Immature natural killer cell (primary cell): ENCODE measurements around the gene CTNND1. TPM values are rescaled to one million over a fixed set of nuclear protein-coding genes. Genes with fewer than 3 reads are reported as not detected.
A peak's percentile ranks its signal among the peaks of the same experiment; 100 is the strongest.

Experiments
- DNase-seq, 3 donors: peaks; one replicate each; pipeline ENCODE4 v3.0.0; 2022; ENCODE audit warnings: mixed read lengths in 1 of 3
- H3K27ac Mint-ChIP-seq, 6 donors: one replicate each; pipeline ENCODE4 v1.8.0; 2020; ENCODE audit warnings: mixed read lengths in 6 of 6, mild to moderate bottlenecking in 5 of 6, inconsistent platforms in 4 of 6, moderate library complexity in 3 of 6
- H3K27me3 Mint-ChIP-seq, 3 donors: one replicate each; pipeline ENCODE4 v1.8.0; 2020 to 2021; ENCODE audit warnings: low read depth in 3 of 3, mild to moderate bottlenecking in 3 of 3, mixed read lengths in 3 of 3, moderate library complexity in 3 of 3, inconsistent platforms in 1 of 3
- H3K36me3 Mint-ChIP-seq, 3 donors: one replicate each; pipeline ENCODE4 v1.8.0; 2020; ENCODE audit warnings: mixed read lengths in 3 of 3, inconsistent platforms in 2 of 3, mild to moderate bottlenecking in 2 of 3
- H3K4me1 Mint-ChIP-seq, 2 donors: one replicate each; pipeline ENCODE4 v1.8.0; 2020; ENCODE audit warnings: inconsistent platforms in 2 of 2, mild to moderate bottlenecking in 2 of 2, mixed read lengths in 2 of 2, moderate library complexity in 1 of 2
- H3K4me3 Mint-ChIP-seq, 5 donors: one replicate each; pipeline ENCODE4 v1.8.0; 2020; ENCODE audit warnings: mild to moderate bottlenecking in 5 of 5, mixed read lengths in 5 of 5, inconsistent platforms in 3 of 5, moderate library complexity in 3 of 5
- H3K9me3 Mint-ChIP-seq, 6 donors: one replicate each; pipeline ENCODE4 v1.8.0; 2020; ENCODE audit warnings: mild to moderate bottlenecking in 6 of 6, mixed read lengths in 6 of 6, inconsistent platforms in 4 of 6, moderate library complexity in 3 of 6
- polyA plus RNA-seq, 3 donors: library from polyadenylated mRNA; unstranded; fragments of 300-500 nt; fragmentation: Illumina TruSeq; gene quantifications; one replicate each; pipeline ENCODE4 v1.2.3, GENCODE V29; 2021

The CTNND1 gene
- polyA plus RNA-seq, 3 donors from 2014 or later: 1.1 to 2.5 (median 1.9) TPM

DNA sequence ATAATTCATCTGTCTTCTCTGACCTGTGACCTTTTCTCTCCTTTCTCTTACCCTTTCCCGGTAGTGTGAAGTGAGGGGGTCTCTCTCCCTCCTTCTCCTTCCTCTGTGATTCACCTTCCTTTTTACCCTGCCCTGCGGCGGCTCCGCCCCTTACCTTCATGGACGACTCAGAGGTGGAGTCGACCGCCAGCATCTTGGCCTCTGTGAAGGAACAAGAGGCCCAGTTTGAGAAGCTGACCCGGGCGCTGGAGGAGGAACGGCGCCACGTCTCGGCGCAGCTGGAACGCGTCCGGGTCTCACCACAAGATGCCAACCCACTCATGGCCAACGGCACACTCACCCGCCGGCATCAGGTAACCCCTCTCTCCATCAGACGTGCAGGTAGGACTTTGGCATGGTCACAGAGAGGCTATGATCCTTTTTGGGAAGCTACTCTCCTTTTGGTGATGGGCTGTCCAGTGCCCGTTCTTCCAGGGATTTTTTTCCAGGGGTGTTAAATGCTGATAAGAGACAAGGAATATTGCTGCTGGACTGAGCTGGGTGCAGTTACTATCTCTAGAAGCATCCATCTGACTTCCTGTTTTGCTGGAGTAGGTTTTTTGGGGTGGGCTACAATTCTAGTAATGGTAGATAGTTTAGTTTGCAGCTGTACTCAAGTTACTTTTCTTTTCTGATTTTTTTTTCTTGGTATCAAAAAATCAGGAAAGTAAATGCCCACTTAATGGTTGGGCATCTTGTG is 29.9 kb downstream of the CTNND1 start:
- peaks cover 2 to 11% (median 9%) of the 10 kb centered on the region in 3 donors for H3K36me3 Mint-ChIP-seq
- peak overlapping the region; percentile 76 to 93 (median 87) for H3K27ac Mint-ChIP-seq
- no peaks in the 10 kb centered on the region for H3K9me3 Mint-ChIP-seq
- H3K27me3 Mint-ChIP-seq: peaks cover 4 to 12% (median 5%) of the 10 kb centered on the region in 3 donors
- peaks cover 28 to 34% of the 10 kb centered on the region in 2 donors for H3K4me1 Mint-ChIP-seq
- DNase-seq: no peak
- H3K4me3 Mint-ChIP-seq: peak overlapping the region; percentile 71 to 80 (median 73)

DNA sequence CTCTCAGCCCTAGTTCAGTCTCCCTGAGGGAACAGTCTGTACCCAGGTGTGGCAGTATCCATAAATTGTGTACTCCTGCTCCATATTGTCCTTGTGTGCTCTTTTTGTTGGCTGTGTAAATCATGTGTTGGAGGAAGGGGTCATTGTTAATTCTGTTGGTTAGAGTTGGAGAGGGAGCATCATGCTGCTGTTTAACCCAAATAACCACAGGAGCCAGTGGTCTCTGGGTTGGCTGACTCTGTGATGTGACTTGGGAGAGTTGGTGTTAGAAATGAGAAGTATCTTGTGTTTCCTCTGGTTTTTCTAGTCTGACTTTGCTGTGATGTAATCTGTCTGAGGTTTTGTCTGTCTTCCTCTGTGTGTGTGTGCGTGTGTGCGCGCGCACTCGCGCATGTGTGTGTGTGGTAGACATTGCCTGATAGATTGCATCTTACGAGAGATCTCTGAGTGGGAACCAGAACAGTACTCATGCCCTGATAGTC is 30.5 kb downstream of the CTNND1 start:
- peak overlapping the region; percentile 71 to 80 (median 73) for H3K4me3 Mint-ChIP-seq
- H3K27me3 Mint-ChIP-seq: peaks cover 4 to 12% (median 5%) of the 10 kb centered on the region in 3 donors

DNA sequence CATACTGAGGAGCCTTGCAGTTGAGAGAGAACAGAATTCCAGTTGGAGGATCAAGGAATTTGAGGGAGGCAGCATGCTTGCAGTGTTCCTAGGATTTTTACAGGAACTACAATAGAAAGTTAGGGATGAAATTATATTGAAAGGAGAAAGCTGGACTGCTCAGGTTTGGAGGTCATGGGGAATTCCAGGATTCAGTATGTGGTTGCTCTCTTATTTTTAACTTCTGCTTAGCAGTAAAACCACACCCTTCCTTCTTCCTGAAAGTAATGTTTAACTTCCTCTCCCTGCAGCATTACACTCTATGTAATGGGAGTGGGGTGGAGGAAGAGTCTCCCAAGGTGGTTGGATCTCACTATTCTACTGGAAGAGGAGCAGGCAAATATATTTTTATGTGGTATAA is 31.3 kb downstream of the CTNND1 start:
- Mint-ChIP-seq H3K36me3 (peaks cover 3 to 9% (median 7%) of the 10 kb centered on the region in 3 donors), H3K4me3 (peak overlapping the region; percentile 61 to 80 (median 71)), H3K9me3 (no peaks in the 10 kb centered on the region), H3K27ac (peak overlapping the region; percentile 70 to 93 (median 86)), H3K4me1 (peaks cover 28 to 34% of the 10 kb centered on the region in 2 donors), H3K27me3 (peaks cover 4 to 12% (median 5%) of the 10 kb centered on the region in 3 donors)
- DNase-seq: no peak

More for the DNA sequence above, 30.5 kb downstream of the CTNND1 start:
- Mint-ChIP-seq H3K9me3 (no peaks in the 10 kb centered on the region), H3K27ac (peak overlapping the region; percentile 76 to 93 (median 87)), H3K36me3 (peaks cover 3 to 9% (median 7%) of the 10 kb centered on the region in 3 donors), H3K4me1 (peaks cover 28 to 34% of the 10 kb centered on the region in 2 donors)
- DNase-seq: peak; percentile 86 to 88 (median 87)

DNA sequence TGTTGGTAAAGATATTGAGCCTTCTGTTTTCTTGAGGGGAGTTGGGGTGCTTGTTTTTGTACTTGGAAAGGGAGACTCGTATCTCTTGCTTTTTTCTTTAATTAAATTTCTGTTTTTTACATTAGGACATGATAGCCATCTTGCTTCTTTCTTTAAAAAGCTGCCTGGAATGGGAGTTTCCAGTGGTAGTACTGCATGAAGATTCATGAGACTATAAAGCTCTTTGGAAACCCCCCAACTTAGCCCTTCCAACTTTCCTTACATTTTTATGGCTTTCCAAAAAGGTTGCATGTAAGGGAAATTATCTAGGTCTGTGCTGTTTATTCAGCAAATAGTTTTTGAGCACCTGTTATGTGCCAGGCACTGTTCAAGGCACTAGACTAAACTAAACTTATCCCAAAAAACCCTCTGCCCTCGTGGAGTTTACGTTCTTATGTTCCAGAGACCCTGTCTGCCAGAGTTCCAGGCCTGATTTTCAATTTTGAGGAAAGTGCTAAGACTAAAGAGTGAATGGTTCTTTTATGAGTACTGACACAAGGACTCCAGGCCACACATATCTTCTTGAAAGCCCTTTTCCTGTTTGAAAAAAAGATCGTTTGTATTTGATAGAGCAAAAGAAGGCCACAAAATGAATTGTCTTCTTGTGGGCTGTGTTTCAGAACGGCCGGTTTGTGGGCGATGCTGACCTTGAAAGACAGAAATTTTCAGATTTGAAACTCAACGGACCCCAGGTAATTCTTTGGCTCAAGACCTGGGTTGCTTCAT is 31.9 kb downstream of the CTNND1 start:
- H3K36me3 Mint-ChIP-seq: peaks cover 3 to 9% (median 7%) of the 10 kb centered on the region in 3 donors
- peaks cover 28 to 34% of the 10 kb centered on the region in 2 donors for H3K4me1 Mint-ChIP-seq
- H3K27me3 Mint-ChIP-seq: peaks cover 4 to 10% (median 5%) of the 10 kb centered on the region in 3 donors
- H3K27ac Mint-ChIP-seq: peak overlapping the region; percentile 70 to 93 (median 86)
- no peak for DNase-seq
- H3K9me3 Mint-ChIP-seq: no peaks in the 10 kb centered on the region
- peak overlapping the region in 3 of 5 donors; percentile 3 to 61 (median 44) for H3K4me3 Mint-ChIP-seq

DNA sequence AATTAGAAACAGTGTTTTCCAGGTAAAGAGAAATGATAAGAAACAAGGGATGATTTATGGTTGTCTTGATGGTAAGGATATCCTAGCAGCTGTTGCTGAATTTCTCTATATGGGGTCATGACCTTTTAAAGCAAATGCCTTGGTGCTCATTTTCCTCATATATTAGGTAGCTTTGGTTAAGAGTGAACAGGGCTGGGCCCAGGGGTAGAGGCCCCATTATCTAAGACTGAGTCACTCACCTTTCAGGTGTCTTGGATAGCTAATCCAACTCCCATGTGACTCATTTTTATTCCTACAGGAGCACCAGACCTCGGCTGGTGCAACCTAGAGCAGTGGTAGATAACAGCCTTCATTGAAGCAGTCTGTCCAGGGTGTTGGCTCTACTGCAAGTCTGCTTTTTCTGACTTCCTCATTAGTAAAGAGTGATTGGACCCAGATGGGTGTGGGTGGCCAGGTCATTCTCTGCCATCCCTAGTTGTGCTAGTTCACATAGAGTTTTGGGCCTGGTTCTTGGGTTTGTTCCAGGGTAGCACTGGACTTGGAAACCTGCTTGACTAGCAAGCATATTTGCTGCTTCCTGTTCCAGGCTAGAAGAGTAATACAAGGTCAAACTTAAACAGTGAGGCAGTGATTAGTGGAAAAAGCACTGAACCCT is 37.4 kb downstream of the CTNND1 start:
- peak overlapping the region in 3 of 6 donors; percentile 37 to 62 (median 45) for H3K27ac Mint-ChIP-seq
- no peak for DNase-seq
- no peaks in the 10 kb centered on the region for H3K9me3 Mint-ChIP-seq
- H3K4me1 Mint-ChIP-seq: peaks cover 11 to 13% of the 10 kb centered on the region in 2 donors
- peaks cover 7 to 19% (median 16%) of the 10 kb centered on the region in 3 donors for H3K36me3 Mint-ChIP-seq
- no peak overlapping the region for H3K4me3 Mint-ChIP-seq
- peaks cover 0 to 2% (median 0%) of the 10 kb centered on the region in 3 donors for H3K27me3 Mint-ChIP-seq

DNA sequence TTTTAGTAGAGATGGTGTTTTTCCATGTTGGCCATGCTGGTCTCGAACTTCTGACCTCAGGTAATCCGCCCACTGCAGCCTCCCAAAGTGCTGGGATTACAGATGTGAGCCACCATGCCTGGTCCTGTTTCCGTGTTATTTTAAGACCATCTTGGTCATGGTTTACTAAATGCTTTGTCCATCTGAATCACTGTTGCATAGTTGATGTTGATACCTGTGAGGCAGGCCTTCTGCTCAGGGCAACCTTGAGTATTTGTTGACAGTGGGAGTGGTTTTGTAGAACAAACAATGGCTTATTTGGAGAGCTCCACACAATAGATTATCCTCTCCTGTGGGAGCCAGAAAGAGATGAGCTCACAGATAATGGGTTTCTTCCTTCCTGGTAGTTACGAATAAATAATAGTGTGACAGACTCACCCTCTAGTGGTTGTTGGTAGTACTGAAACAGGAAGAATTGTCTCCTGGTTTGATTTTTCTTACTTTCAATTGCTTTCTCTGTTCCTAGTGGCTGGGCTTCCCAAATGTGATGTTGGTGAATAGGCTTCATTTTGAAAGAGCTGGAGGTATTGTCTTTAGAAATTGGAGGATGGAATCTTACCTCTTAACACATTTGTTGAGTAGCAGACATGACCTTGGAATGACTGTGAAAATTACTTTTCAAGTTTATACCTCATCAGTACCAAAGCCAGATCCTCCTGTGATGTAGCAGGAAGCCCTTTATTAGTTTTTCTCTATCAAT is 39.0 kb downstream of the CTNND1 start:
- H3K9me3 Mint-ChIP-seq: no peaks in the 10 kb centered on the region
- peaks cover 10 to 26% (median 21%) of the 10 kb centered on the region in 3 donors for H3K36me3 Mint-ChIP-seq
- H3K27ac Mint-ChIP-seq: peak overlapping the region; percentile 58 to 88 (median 77)
- H3K27me3 Mint-ChIP-seq: no peaks in the 10 kb centered on the region
- peaks cover 11 to 13% of the 10 kb centered on the region in 2 donors for H3K4me1 Mint-ChIP-seq
- DNase-seq: peak; percentile 59 to 61 (median 59)
- peak overlapping the region in 1 of 5 donors; percentile 64 for H3K4me3 Mint-ChIP-seq

DNA sequence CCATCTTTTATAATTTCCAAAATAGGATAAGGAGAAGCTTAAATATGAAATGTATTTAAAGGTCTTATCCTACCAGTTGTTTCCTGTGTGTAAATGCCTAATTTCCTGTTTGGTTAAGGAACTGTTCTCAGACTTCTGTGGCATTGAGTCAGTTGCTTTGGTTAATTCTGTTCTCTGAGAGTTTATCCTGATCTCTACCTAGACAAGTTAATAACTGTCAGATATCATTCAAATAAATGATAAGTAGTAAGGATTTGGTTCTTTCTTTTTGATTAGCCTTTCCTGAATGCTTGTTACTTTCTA is 39.5 kb downstream of the CTNND1 start:
- Mint-ChIP-seq H3K36me3 (peaks cover 15 to 28% (median 23%) of the 10 kb centered on the region in 3 donors), H3K9me3 (no peaks in the 10 kb centered on the region), H3K27me3 (no peaks in the 10 kb centered on the region), H3K4me1 (peaks cover 11 to 13% of the 10 kb centered on the region in 2 donors), H3K27ac (peak overlapping the region; percentile 32 to 83 (median 72)), H3K4me3 (peak overlapping the region in 1 of 5 donors; percentile 64)
- DNase-seq: no peak

DNA sequence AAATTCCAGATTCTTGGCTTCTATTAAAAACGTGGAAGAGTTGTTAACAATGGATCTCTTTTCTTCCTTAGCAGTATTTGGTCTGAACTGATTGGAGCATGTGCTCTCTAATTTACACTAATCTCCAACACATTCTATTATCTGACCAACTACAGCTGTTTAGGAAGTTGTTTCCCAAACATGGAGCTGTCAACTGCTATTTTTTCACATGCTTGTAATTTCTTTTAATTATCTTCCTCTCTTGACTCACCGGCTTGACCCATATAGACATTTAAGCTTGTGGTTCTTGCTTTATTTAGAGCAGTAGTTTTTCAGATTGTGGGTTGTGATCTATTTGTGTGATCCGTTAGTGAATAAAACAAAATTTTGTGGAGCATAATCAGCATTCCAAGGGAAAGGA is 40.8 kb downstream of the CTNND1 start:
- H3K4me1 Mint-ChIP-seq: peaks cover 11 to 13% of the 10 kb centered on the region in 2 donors
- H3K27ac Mint-ChIP-seq: no peak overlapping the region

DNA sequence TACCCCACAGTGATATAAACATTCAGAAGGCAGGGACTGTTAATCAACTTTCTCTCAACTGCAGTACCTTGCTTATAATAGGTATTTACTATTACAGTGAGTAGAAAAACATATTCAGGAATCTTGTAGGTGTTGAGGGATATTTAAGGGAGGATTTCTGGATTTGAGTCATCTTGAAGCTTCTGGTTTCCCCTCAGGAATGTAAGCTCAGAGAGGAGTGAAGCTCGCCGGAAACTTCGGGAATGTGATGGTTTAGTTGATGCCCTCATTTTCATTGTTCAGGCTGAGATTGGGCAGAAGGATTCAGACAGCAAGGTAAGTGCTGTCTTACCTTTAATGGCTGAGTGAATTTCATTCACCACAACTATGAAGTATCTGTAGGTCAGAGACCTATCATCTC is 42.9 kb downstream of the CTNND1 start:
- peaks cover 11 to 13% of the 10 kb centered on the region in 2 donors for H3K4me1 Mint-ChIP-seq

More for the DNA sequence above, 40.8 kb downstream of the CTNND1 start:
- no peak for DNase-seq
- Mint-ChIP-seq H3K27me3 (no peaks in the 10 kb centered on the region), H3K4me3 (no peak overlapping the region), H3K9me3 (no peaks in the 10 kb centered on the region), H3K36me3 (peaks cover 20 to 38% (median 26%) of the 10 kb centered on the region in 3 donors)

DNA sequence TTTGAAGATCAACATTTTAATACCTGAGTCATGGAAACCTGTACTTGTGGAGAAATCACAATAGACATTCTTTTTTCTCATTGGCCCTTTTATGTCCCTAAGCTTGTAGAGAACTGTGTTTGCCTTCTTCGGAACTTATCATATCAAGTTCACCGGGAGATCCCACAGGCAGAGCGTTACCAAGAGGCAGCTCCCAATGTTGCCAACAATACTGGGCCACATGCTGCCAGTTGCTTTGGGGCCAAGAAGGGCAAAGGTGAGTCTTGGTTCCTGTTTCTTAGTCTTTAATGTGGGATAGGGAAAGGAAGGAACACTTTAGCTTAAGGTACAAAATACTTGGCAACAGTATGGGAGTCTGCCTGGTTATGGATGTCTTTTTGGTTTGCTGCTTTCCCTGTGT is 44.2 kb downstream of the CTNND1 start:
- no peaks in the 10 kb centered on the region for H3K27me3 Mint-ChIP-seq
- H3K4me1 Mint-ChIP-seq: peaks cover 5 to 7% of the 10 kb centered on the region in 2 donors
- peaks cover 23 to 53% (median 26%) of the 10 kb centered on the region in 3 donors for H3K36me3 Mint-ChIP-seq
- no peak overlapping the region for H3K4me3 Mint-ChIP-seq
- H3K9me3 Mint-ChIP-seq: no peaks in the 10 kb centered on the region
- DNase-seq: no peak
- no peak overlapping the region for H3K27ac Mint-ChIP-seq

More for the DNA sequence above, 42.9 kb downstream of the CTNND1 start:
- Mint-ChIP-seq H3K36me3 (peaks cover 23 to 49% (median 26%) of the 10 kb centered on the region in 3 donors), H3K4me3 (no peak overlapping the region), H3K9me3 (no peaks in the 10 kb centered on the region), H3K27me3 (no peaks in the 10 kb centered on the region), H3K27ac (no peak overlapping the region)
- DNase-seq: no peak

DNA sequence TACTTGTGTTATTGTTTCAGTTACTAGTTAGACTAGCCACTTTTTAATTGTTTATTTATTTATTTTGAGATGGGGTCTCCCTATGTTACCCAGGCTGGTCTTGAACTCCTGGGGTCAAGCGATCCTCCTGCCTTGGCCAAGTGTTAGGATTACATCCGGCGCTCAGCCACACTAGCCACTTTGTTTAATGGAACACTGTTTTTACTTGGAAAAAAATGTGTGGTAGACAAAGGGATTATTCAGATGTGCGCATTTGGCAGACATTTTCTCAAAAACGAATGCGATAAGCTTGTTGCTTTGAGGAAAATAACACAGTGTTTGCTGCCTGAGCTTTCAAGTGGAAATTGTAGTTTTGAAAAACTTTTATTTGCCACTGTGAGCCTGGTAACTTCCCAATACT is 51.0 kb downstream of the CTNND1 start:
- Mint-ChIP-seq H3K36me3 (peaks cover 19 to 54% (median 44%) of the 10 kb centered on the region in 3 donors), H3K9me3 (no peaks in the 10 kb centered on the region), H3K27ac (no peak overlapping the region), H3K27me3 (no peaks in the 10 kb centered on the region), H3K4me3 (no peak overlapping the region), H3K4me1 (no peaks in the 10 kb centered on the region)
- DNase-seq: no peak

DNA sequence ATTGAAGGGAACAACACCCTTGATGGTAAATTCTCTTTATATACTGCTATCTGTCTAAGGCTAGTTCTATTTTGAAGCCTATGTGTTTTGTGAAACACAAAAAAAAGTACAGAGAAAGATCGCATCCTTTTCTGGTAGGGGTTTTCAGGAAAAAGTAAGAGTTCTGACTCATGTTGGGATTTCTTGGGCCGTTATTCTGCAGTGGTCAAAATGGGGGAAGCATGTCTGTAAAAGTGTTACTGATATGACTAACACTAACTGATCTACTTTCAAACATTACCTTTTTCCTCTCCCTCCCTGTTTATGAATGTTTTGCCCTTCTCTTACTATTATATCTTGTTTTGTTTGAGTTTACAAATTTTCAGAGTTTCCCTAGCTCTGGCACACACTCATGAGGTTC is 53.9 kb downstream of the CTNND1 start:
- Mint-ChIP-seq H3K4me1 (no peaks in the 10 kb centered on the region), H3K27me3 (no peaks in the 10 kb centered on the region), H3K4me3 (no peak overlapping the region), H3K36me3 (peaks cover 18 to 45% (median 44%) of the 10 kb centered on the region in 3 donors), H3K9me3 (no peaks in the 10 kb centered on the region), H3K27ac (no peak overlapping the region)
- DNase-seq: no peak

DNA sequence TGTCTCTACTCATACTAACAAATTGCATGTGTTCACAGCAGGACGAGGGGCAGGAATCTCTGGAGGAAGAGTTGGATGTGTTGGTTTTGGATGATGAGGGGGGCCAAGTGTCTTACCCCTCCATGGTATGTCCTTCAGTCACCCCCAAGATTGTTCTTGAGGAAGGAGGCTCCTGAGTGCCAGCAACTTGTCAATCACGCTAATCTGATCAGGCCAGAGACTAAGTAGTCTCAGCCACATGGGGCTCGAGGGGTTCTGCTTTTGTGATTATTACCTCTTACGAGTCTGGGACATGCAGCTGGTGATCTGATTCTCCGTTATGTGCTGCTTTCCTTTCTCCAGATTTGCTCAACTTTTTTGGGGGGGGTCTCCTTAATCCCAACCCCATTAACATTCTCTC is 54.3 kb downstream of the CTNND1 start:
- no peaks in the 10 kb centered on the region for H3K27me3 Mint-ChIP-seq
- H3K4me3 Mint-ChIP-seq: no peak overlapping the region
- no peak overlapping the region for H3K27ac Mint-ChIP-seq
- H3K4me1 Mint-ChIP-seq: no peaks in the 10 kb centered on the region
- H3K36me3 Mint-ChIP-seq: peaks cover 18 to 45% (median 44%) of the 10 kb centered on the region in 3 donors
- H3K9me3 Mint-ChIP-seq: no peaks in the 10 kb centered on the region
- no peak for DNase-seq
